Activated naive CD4-positive, alpha-beta T cell treated with anti-CD3 and anti-CD28 coated beads for 36 hours (primary cell): ENCODE data around the gene PITPNC1. TPM values are rescaled to one million over a fixed set of nuclear protein-coding genes. Genes with fewer than 3 reads are reported as not detected.

Source experiments
- CTCF ChIA-PET: fragments of 350-600 bp; sonication (Branson Sonifier 250); formaldehyde crosslinking; loops from one replicate; lab custom pipeline; 2021; ENCODE audit warnings: antibody characterized with exemption; lab: Charles Lee
- DNase-seq: peaks from one replicate; pipeline ENCODE4 v3.0.0-alpha.2; 2020
- H3K27ac Mint-ChIP-seq: one replicate; pipeline ENCODE4 v1.8.0; 2021; ENCODE audit warnings: mild to moderate bottlenecking, mixed read lengths
- H3K27me3 Mint-ChIP-seq: one replicate; pipeline ENCODE4 v1.8.0; 2021; ENCODE audit warnings: low read depth, mixed read lengths
- H3K36me3 Mint-ChIP-seq: one replicate; pipeline ENCODE4 v1.8.0; 2021; ENCODE audit warnings: low read depth, mixed read lengths
- H3K4me1 Mint-ChIP-seq: one replicate; pipeline ENCODE4 v1.8.0; 2021; ENCODE audit warnings: low read depth, mixed read lengths
- H3K4me3 Mint-ChIP-seq: one replicate; pipeline ENCODE4 v1.8.0; 2021; ENCODE audit warnings: mild to moderate bottlenecking, moderate library complexity, mixed read lengths
- H3K9me3 Mint-ChIP-seq: one replicate; pipeline ENCODE4 v1.8.0; 2021; ENCODE audit warnings: mixed read lengths
- intact Hi-C: fragments of 100-400 bp; cut with micrococcal nuclease; formaldehyde crosslinking; loops from one replicate; pipeline ENCODE4 v1.15.1; 2023
- total RNA-seq, 2 experiments: library from RNA; stranded (reverse); gene quantifications; one replicate each; pipeline ENCODE4 v1.2.3, GENCODE V29; 2021

Gene PITPNC1
- total RNA-seq, 2 experiments from 2014 or later = 58.7 to 60.0 TPM

GRCh38 chr17:67613961-67614360 lies 236.9 kb downstream of the PITPNC1 start:
- Mint-ChIP-seq H3K27ac (no peak overlapping the region), H3K4me3 (no peak overlapping the region), H3K4me1 (peaks cover 23% of the 10 kb centered on the region), H3K27me3 (no peaks in the 10 kb centered on the region), H3K36me3 (no peaks in the 10 kb centered on the region), H3K9me3 (no peaks in the 10 kb centered on the region)
- CTCF ChIA-PET = no interaction called here
- DNase-seq = peak; percentile 38
- intact Hi-C loops = no loop called here

- Mint-ChIP-seq H3K4me1 (peaks cover 23% of the 10 kb centered on the region), H3K4me3 (no peak overlapping the region), H3K9me3 (no peaks in the 10 kb centered on the region), H3K36me3 (no peaks in the 10 kb centered on the region), H3K27me3 (no peaks in the 10 kb centered on the region), H3K27ac (no peak overlapping the region)
- DNase-seq = no peak
- intact Hi-C loops = no loop called here
- CTCF ChIA-PET = interaction anchor here (0.5 to 0.7 kb wide), 3 partner anchors 12 to 37 kb away, joined by 3 to 4 read pairs (median 3); no protein-coding TSS in a partner anchor
These were observed 238.0 kb downstream of the PITPNC1 start for GRCh38 chr17:67615011-67615561.

GRCh38 chr17:67615736-67616135 lies 238.7 kb downstream of the PITPNC1 start:
- CTCF ChIA-PET = interaction anchor here (0.5 to 0.6 kb wide), 2 partner anchors 12 to 64 kb away, joined by 3 read pairs; no protein-coding TSS in a partner anchor
- H3K9me3 Mint-ChIP-seq = no peaks in the 10 kb centered on the region
- H3K27ac Mint-ChIP-seq = no peak overlapping the region
- H3K4me1 Mint-ChIP-seq = peaks cover 23% of the 10 kb centered on the region
- no peak overlapping the region for H3K4me3 Mint-ChIP-seq
- intact Hi-C loops = no loop called here
- no peaks in the 10 kb centered on the region for H3K27me3 Mint-ChIP-seq
- DNase-seq = no peak
- no peaks in the 10 kb centered on the region for H3K36me3 Mint-ChIP-seq

GRCh38 chr17:67617304-67617899 lies 240.3 kb downstream of the PITPNC1 start:
- no peak for DNase-seq
- Mint-ChIP-seq H3K9me3 (no peaks in the 10 kb centered on the region), H3K27ac (no peak overlapping the region), H3K27me3 (no peaks in the 10 kb centered on the region), H3K4me3 (no peak overlapping the region), H3K36me3 (no peaks in the 10 kb centered on the region), H3K4me1 (peaks cover 17% of the 10 kb centered on the region)
- intact Hi-C loops = no loop called here
- CTCF ChIA-PET = interaction anchor here (0.6 kb wide), 1 partner anchor 14 kb away, joined by 4 read pairs; no protein-coding TSS in a partner anchor

- no peak overlapping the region for H3K4me3 Mint-ChIP-seq
- no peaks in the 10 kb centered on the region for H3K9me3 Mint-ChIP-seq
- H3K27ac Mint-ChIP-seq = no peak overlapping the region
- peaks cover 3% of the 10 kb centered on the region for H3K4me1 Mint-ChIP-seq
- no peak for DNase-seq
- CTCF ChIA-PET = no interaction called here
- H3K27me3 Mint-ChIP-seq = no peaks in the 10 kb centered on the region
- H3K36me3 Mint-ChIP-seq = no peaks in the 10 kb centered on the region
- intact Hi-C loops = no loop called here
These were observed 242.5 kb downstream of the PITPNC1 start for GRCh38 chr17:67619555-67619954.

- no peak for DNase-seq
- intact Hi-C loops = no loop called here
- peaks cover 3% of the 10 kb centered on the region for H3K4me1 Mint-ChIP-seq
- H3K4me3 Mint-ChIP-seq = no peak overlapping the region
- H3K9me3 Mint-ChIP-seq = no peaks in the 10 kb centered on the region
- CTCF ChIA-PET = no interaction called here
- no peaks in the 10 kb centered on the region for H3K36me3 Mint-ChIP-seq
- H3K27ac Mint-ChIP-seq = no peak overlapping the region
- no peaks in the 10 kb centered on the region for H3K27me3 Mint-ChIP-seq
These were observed 243.0 kb downstream of the PITPNC1 start for GRCh38 chr17:67620088-67620487.

GRCh38 chr17:67620636-67621035 lies 243.6 kb downstream of the PITPNC1 start:
- DNase-seq = no peak
- Mint-ChIP-seq H3K27me3 (no peaks in the 10 kb centered on the region), H3K4me1 (peaks cover 3% of the 10 kb centered on the region), H3K27ac (no peak overlapping the region), H3K9me3 (no peaks in the 10 kb centered on the region), H3K4me3 (no peak overlapping the region), H3K36me3 (peaks cover 1% of the 10 kb centered on the region)
- intact Hi-C loops = no loop called here
- CTCF ChIA-PET = no interaction called here

- Mint-ChIP-seq H3K27ac (no peak overlapping the region), H3K9me3 (peaks cover 3% of the 10 kb centered on the region), H3K36me3 (peaks cover 1% of the 10 kb centered on the region), H3K4me1 (no peaks in the 10 kb centered on the region), H3K27me3 (no peaks in the 10 kb centered on the region), H3K4me3 (no peak overlapping the region)
- intact Hi-C loops = no loop called here
- CTCF ChIA-PET = no interaction called here
- no peak for DNase-seq
These were observed 246.7 kb downstream of the PITPNC1 start for GRCh38 chr17:67623767-67624166.

- H3K9me3 Mint-ChIP-seq = peaks cover 3% of the 10 kb centered on the region
- H3K36me3 Mint-ChIP-seq = peaks cover 1% of the 10 kb centered on the region
- intact Hi-C loops = no loop called here
- CTCF ChIA-PET = no interaction called here
- no peak for DNase-seq
- H3K4me1 Mint-ChIP-seq = no peaks in the 10 kb centered on the region
- H3K27me3 Mint-ChIP-seq = no peaks in the 10 kb centered on the region
- no peak overlapping the region for H3K27ac Mint-ChIP-seq
- H3K4me3 Mint-ChIP-seq = no peak overlapping the region
These were observed 248.0 kb downstream of the PITPNC1 start for GRCh38 chr17:67624886-67625656.

GRCh38 chr17:67625971-67626370 lies 248.9 kb downstream of the PITPNC1 start:
- CTCF ChIA-PET = interaction anchor here (0.6 to 2.0 kb wide), 3 partner anchors 121 to 341 kb away, joined by 5 to 6 read pairs (median 5); no protein-coding TSS in a partner anchor
- intact Hi-C loops = no loop called here
- no peaks in the 10 kb centered on the region for H3K27me3 Mint-ChIP-seq
- peaks cover 1% of the 10 kb centered on the region for H3K36me3 Mint-ChIP-seq
- H3K4me1 Mint-ChIP-seq = no peaks in the 10 kb centered on the region
- H3K4me3 Mint-ChIP-seq = no peak overlapping the region
- no peak overlapping the region for H3K27ac Mint-ChIP-seq
- peaks cover 3% of the 10 kb centered on the region for H3K9me3 Mint-ChIP-seq
- DNase-seq = no peak

- Mint-ChIP-seq H3K36me3 (peaks cover 5% of the 10 kb centered on the region), H3K4me3 (no peak overlapping the region), H3K27me3 (no peaks in the 10 kb centered on the region), H3K9me3 (peaks cover 3% of the 10 kb centered on the region), H3K4me1 (no peaks in the 10 kb centered on the region), H3K27ac (no peak overlapping the region)
- peak; percentile 42 for DNase-seq
- intact Hi-C loops = loop anchor here (1.0 kb wide), 1 partner anchor 248 kb away; no protein-coding TSS in a partner anchor
- CTCF ChIA-PET = interaction anchor here (0.6 to 3.1 kb wide), 9 partner anchors 9 to 259 kb away, joined by 3 to 22 read pairs (median 3); no protein-coding TSS in a partner anchor
These were observed 251.5 kb downstream of the PITPNC1 start for GRCh38 chr17:67628580-67629013.

GRCh38 chr17:67629971-67630320 lies 252.9 kb downstream of the PITPNC1 start:
- peaks cover 7% of the 10 kb centered on the region for H3K36me3 Mint-ChIP-seq
- intact Hi-C loops = loop anchor here (1.0 kb wide), 1 partner anchor 256 kb away; no protein-coding TSS in a partner anchor
- CTCF ChIA-PET = interaction anchor here (0.5 to 3.1 kb wide), 5 partner anchors 21 to 255 kb away, joined by 3 to 22 read pairs (median 4); no protein-coding TSS in a partner anchor

More at GRCh38 chr17:67629971-67630320, 252.9 kb downstream of the PITPNC1 start:
- H3K4me3 Mint-ChIP-seq = no peak overlapping the region
- peaks cover 3% of the 10 kb centered on the region for H3K9me3 Mint-ChIP-seq
- peak; percentile 13 for DNase-seq
- H3K27ac Mint-ChIP-seq = no peak overlapping the region
- no peaks in the 10 kb centered on the region for H3K27me3 Mint-ChIP-seq
- H3K4me1 Mint-ChIP-seq = no peaks in the 10 kb centered on the region
